Measurements from ENCODE around the gene SLC6A3.
"Not testable (repeated sequence)": the region's sequence is repeated elsewhere in the genome, so short reads cannot be mapped to it uniquely, and the experiment has no call there.

Gene SLC6A3

DNA sequence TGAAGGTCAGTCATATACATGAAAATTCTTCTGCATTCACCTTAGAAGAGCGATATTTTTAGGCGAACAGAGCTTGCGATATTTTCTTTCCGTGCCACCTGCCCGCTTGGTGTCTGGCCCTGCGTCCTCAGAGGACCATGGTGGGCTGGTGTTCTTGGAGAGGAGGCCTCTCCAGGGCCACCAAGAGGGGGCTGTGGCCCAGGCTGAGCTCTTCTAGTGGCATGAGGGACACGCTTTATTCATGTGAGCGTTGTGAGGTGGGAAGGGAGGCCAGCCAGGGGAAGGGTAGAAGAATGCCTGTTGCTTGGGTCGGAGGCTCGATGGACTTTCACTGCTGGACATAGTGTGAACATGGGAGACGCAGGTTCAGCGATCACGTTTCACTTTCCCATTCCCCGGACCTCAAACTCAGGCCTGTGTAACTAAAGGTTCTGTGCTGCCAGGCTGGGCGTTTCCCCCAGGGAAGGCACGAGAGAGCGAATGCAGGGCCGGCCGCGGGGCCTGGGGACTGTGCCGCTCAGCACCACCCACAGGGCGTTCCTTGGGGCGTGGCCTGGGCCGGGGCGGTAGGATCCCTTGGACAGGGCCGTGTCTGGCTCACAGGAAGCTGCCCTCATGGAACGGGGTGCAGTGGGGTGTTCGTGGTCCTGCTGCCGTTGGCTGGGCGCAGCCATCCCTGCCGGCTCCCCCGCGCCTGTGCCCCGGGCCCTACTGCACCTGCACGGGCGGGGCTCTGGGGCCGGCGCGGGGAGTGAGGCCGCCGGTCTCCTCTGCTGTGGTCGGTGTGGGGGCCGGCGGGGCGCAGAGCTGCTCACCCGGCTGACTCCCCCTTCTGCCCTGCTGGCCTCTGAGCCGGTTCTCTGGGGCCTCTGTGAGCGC is 59.6 kb downstream of the SLC6A3 start:
- peak; percentile 83 for DNase-seq

DNA sequence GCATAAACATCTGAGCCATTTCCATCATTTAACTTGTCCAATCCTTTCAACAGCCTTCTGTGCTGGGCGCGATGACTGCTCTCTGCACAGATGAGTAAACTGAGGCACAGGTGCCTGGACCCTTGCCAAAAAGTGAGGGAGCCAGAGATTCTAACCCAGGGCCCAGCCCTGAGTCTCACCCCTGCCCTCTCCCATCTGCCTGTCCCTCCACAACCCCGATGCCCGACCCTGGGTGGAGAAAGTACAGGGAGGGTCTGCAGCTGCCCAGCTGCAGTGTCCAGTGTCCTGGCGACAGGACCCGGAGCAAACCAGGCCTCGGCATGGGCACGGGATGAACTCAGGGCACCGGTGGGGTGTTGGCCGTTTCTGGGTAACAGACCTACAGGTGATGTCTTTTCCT is 60.7 kb downstream of the SLC6A3 start:
- no peak for DNase-seq

DNA sequence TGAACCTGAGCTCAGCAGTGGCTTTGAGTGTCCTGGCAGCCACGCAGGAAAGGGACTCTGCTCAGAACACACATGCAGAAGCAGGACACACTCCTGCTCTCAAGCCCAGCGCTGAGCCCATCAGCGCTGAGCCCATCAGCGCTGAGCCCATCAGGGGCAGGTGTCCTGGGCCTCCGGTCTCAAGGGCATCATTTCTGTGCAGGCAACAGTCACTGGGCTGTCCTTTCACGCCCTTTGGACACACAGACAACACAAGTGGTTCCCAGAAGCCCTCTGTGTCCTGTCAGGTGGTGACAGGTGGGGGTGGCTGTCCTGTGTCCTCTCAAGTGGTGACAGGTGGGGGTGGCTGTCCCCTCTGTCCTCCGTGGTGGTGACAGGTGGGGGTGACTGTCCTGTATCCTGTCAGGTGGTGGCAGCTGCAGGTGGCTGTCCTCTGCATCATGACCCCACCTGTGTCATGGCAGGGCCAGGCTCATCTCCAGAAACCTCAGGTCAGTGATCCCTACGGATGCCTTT is 61.3 kb downstream of the SLC6A3 start:
- DNase-seq, result no peak

DNA sequence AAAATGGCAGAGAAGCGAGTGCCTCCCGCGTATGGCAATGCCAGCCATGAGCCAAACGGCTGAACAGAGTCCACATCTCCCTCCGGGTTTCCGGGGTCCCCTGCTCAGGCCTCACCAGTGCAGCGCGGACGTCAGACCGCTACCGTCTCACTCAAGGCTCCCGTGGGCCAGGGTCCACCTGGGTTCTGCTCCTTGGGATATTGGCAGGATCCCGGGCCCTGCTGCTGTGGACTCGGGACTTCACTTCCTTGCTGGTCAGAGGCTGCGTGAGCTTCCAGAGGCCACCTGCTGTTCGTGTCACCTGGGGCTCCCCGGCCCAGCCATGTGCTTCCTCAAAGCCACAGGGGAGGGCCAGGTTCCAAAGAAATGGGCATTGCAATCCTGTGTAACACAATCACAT is 61.9 kb downstream of the SLC6A3 start:
- DNase-seq, result no peak

DNA sequence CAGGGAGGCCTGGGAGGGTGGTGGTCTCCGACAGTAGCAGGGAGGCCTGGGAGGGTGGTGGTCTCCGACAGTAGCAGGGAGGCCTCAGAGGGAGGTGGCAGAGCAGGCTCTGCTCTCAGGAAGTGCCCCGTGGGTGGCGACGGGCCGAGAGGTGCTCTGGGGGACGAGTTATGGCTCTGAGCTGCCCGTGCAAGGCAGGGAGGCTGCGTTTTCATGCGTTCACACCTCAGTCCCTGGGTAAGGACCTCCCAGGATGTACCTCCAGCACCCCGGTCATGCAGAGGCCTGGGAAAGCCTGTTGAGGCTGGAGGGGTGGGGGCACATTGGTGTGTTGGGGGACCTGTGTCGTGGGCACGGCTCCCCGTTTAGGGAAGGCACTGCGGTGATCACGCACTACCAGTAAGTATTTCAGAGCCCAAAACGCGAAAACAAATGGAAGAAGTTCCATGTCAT is 63.0 kb downstream of the SLC6A3 start:
- DNase-seq, result no peak

DNA sequence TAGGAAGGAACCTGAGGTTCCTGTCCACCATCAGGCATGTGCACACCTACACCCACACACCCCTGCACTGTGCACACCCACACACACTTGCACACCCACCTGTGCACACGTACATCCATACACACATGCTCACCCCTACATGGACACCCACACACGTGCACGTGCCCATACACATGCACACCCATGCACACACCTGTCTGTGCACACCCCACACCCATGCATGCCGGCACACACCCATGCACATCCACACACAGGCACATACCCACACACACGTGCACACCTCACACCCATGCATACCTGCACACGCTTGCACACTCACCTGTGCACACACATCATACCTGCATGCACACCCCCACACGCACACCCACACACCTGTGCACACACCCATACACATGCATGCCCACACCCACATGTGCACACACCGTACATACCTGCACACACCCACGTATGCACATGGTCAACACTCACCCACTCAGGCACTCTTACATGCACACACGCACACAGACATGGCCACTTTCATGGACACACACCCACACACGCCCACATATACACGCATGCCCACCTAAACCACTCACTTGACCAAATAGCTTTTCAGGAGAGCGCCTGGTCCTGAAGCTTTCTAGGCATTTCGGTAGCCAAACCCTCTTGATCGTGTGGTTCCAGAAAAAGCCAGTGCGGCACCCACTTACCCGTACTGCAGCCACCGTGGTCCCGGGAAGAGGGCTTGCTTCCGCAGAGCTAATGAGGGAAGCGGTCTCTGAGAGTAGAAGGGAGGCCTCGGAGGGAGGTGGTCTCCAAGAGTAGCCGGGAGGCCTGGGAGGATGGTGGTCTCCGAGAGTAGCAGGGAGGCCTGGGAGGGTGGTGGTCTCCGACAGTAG is 63.6 kb downstream of the SLC6A3 start:
- DNase-seq, result no peak

DNA sequence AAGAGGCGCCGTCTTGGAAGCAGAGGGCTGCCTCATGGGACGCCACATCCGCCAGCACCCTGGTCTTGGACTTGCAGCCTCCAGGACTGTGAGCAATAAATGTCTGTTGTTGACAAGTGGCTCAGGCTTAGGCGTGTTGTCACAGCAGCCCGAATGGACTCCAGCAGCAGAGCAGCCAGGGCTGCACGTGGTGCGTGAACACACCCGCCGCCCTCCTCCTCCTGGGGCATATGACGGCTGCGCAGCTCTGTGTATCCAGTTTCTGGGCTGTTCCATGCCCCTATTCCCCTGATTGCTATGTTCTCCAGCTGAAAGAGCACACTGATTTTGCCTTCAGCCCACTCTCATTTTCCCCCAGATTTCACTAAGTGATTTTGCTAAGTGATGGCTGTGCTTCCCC is 64.3 kb downstream of the SLC6A3 start:
- DNase-seq, result no peak

DNA sequence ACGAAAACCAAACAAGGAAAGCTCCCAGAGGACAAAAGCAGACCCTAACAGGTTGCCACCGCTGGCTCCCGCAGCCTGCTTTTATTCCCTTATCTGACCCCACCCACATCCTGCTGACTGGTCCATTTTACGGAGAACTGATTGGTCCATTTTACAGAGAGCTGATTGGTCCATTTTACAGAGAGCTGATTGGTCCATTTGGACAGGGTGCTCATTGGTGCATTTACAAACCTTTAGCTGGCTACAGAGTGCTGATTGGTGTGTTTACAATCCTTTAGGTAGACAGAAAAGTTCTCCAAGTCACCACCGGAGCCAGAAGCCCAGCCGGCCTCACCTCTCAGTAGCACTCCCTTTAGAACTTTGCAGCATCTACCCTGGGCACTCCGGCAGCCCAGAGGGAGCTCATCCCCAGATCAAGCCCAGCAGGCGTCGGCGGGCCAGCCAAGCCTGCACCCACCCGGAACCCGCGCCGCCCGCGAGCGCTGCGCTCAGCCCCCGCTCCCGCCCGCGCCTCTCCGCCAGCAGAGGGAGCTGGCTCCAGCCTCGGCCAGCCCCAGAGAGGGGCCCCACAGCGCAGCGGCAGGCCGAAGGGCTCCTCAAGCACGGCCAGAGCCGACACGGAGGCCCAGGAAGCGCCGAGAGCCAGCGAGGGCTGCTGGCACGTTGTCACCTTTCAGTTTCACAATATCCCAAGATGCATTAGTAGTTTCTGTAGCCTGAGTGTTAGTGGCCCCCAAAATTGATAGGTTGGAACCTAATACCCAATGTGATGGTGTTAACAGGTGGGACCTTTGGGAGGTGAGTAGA is 65.0 kb downstream of the SLC6A3 start:
- peak; percentile 22 for DNase-seq

DNA sequence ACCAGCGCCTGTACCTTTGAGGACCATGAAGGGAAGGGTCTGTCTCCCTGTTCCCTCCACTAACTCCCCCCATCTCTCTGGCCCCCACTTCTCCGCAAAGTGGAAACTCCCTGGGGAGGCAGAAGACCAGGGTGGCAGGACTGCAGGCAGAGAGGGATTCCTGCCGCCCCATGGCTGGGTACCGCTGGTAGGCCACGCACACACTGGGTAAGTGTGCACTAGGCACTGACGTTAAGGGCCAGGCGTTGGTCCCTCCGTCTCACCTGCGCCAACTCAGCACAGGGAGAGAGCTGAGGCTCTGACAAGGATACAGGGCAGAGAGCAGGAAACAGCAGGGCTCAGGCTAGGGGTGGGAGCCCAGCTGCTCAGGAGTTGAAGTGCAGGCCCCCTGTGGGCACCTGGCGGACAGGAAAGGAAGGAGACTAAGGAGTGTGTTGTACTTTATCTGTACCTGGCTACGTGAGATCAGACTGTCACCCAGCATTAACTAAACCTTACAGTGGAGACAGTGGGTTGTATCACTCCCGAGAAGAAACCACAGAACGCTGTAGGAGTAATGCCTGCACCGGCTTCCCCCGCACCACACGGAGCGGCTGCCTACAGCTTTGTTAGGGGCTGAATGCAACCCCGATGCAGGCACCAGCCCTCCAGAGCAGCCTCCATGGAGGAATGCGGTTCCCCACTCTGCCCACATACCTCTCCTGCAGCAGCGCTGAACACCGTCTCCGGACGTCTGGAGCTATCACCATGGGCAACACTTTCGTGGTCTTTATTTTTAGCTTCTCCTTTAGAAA is 66.2 kb downstream of the SLC6A3 start:
- DNase-seq, result no peak

DNA sequence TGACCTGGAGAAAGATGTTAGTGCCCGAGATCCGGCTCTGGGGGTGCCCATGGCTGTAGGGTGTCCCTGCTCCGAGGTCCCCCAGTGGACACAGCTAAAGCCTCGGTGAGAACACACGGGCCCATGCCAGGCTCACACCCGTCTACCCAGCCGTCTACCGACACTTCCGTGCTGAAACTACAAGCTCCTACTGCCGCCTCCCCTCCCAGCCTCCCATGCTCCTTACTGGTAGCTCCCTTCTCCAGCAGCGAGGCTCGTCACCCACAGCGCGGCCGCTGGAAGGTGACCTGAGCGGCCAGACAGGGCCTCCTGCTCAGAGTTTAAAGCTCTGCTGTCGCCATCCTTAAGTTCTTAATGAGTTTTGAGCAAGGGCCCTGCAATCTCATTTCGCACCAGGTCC is 67.1 kb downstream of the SLC6A3 start:
- no peak for DNase-seq

DNA sequence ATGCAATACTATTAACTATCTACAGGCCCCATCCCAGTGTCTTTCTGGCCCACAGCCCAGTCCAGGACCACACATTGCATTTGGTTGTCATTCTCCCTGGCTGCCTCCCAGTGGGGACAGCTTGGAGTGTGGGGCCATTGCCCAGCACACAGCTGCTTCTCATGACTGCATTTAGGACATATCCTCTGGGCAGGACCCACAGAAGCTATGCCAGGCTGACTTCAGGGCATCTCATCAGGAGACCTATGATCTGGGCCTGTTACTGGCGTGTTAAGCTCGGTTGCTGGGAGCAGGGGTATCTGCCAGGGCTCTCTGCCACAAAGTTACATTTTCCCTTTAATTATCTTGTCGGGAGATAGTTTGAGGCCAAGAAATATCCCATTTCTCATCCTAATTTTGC is 68.3 kb downstream of the SLC6A3 start:
- no peak for DNase-seq

DNA sequence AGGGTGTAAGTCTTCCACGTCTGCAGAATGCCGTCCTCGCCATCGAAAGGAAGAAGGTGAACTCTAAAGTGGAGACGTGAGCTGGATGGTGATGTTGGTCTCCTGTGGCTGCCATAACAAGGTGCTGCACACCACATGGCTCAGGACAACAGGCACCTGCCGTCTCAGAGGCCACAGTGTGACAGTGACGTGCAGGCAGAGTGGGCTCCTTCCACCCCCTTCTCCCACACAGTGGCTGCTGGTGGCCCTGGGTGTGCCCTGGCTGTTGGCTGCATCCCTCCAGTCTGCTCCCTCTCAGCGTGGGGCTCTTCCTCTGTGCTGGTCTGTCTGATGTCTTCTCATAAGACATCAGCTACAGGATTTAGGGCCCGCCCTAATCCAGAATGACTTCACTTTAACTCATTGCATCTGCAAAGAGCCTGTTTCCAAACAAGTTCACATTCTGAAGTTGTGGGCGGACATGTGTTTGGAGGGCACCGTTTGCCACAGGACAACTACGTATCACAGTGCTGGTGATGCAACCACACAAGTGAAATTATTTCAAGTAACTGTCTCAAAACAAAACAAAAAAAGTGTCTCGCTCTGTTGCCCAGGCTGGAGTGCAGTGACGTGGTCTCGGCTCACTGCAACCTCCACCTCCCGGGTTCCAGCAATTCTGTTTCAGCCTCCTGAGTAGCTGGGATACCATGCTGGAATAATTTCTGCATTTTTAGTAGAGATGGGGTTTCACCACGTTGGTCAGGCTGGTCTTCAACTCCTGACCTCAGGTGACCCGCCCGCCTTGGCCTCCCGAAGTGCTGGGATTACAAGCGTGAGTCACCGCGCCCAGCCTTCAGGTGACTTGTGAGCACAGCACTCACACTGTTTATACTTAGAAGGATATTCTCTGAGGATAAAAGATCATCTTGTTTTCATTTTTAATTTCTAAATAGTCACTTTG is 69.1 kb downstream of the SLC6A3 start:
- no peak for DNase-seq

DNA sequence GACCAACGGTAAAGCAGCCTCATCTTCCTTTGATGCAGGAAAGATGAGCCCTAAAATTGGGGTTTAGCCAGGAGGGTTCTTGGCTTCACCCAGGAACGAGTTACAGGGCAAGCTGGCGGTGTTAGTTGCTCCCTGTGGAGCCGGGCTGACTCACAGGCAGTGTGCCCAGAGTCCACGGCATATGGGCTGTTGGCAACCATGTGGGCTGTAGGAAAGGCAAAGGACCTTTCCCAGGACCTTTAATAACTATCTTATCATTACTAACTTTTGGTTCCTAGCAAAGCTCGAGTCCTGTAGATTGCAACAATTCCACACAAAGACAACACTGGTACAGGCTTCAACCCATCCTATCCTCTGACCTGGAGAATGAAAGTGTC is 70.6 kb downstream of the SLC6A3 start:
- peak; percentile 12 for DNase-seq

DNA sequence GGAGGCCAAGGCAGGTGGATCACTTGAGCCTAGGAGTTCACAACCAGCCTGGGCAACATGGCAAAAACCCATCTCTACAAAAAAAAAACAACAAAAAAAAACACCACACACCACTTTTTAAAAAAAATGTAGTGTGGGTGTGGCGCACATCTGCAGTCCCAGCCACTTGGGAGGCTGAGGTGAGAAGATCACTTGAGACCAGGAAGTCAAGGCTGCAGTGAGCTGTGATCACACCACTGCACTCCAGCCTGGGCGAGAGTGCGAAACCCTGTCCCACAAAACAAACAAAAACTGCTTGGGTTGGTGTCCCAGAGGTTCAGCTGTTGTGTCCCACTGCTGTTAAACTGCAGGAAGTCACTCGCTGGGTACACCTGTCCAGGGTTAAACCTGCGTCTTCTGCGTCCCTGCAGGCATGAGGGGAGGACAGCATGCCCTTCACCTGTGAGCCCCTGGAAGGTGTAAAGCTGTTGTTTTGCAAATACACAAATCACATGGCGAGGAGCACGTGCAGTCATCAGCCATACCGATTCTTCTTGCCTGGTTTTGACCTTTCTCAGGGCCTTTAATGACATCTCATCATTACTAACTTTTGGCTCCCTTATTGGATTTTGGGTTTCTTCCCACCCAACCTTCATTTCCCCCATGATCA is 71.1 kb downstream of the SLC6A3 start:
- DNase-seq, result no peak

DNA sequence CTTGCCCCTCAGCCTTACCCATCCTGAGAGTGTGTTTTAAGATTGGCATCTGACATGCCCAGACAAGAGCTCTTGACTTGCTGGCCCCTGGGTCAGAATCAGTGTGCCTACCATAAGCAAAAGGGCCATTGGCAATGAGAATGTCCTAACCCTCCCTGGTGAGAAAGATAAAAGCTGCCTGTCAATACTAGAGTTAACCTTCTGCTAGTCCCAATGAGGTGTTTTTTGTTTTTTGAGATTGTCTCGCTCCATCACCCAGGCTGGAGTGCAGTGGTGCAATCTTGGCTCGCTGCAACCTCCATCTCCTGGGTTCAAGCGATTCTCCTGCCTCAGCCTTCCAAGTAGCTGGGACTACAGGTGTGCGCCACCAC is 73.3 kb downstream of the SLC6A3 start:
- not testable (repeated sequence) for DNase-seq

DNA sequence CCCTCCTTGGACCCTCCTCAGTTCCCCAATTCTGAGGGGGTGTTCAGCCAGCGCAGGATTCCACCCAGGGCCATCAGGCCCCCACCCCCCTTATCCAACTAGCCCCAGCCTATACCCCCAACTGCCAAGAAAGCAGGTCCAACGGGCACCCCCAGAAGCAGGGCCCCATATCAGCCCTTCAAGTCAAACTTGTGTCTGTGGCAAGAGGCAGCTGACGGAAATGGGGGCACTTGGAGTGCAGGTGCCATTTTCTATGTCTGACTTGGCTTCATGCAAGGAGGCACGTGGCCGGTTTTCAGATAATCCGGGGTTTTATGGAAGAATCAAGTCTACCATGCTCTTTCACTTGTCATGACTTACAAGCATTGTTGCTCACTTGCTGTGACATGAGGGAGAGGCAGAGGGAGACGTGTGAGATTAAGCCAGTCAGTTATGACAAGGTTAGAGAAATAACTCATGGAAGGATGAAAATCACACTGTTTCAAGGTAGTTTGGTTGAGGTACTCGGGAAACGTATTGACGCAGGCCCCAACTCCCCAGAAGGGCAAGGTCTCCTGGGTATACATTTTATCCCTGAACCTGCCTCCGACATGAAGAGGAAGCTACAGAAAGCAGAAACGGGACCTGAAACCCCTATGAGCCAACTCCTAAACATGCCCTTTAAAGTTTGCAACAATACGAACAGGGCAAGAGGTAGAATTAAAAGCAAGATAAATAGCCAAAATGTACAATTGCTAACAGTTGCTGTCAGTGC is 73.8 kb downstream of the SLC6A3 start:
- DNase-seq, result no peak

DNA sequence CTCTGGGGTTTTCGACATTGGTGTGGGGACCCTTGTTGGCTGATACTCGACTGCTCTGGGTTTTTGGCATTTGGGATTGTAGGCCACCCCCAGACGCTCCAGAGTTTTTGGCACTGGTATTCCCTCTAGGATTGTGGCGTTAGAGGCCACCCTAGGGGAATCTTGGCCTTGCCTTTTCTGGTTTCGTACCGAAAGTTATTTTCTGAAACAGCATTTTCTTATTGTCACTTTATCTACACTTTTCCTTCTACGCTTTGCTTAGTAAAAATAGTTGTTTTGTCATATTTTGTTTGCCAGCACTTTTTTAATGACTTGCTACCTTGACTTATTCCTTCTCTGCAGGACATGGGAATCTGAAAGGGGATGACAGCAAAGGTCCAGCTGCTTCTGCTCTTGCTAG is 75.2 kb downstream of the SLC6A3 start:
- DNase-seq, result no peak

DNA sequence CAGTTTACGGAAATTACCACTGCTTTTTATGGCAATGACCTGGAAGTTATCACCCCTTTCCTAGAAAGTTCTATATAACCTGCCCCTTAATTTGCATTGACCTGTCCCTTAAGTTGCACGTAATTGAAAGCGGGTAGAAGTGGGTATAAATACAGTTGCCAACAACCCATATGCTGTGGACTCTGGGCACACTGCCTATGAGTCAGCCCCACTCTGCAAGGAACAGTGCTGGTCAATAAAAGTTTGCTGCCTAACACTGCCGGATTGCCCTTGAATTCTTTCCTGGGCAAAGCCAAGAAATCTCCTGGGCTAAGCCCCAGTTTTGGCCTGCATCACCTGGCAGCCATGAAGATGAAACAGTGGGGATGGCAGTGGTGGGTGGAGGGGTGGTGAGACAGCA is 76.5 kb downstream of the SLC6A3 start:
- no peak for DNase-seq

DNA sequence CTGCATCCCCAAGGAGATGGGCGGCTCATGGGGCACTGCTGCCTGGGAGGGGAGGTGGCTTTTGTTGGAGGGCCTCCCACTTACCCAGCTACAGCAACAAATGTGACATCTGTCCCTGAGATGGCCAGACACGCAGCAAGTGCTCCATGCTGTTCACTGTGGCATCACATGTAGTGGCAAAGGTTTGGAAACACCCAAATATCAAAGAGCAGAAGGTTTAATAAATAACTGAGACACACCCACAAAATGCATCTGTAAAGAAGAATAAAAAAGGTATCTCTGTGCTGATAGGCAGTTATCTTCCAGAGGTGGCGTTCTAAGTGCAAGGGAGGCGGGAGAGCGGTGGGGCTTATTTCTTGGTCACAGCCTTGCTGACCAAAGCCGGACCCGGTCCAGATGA is 77.0 kb downstream of the SLC6A3 start:
- no peak for DNase-seq

DNA sequence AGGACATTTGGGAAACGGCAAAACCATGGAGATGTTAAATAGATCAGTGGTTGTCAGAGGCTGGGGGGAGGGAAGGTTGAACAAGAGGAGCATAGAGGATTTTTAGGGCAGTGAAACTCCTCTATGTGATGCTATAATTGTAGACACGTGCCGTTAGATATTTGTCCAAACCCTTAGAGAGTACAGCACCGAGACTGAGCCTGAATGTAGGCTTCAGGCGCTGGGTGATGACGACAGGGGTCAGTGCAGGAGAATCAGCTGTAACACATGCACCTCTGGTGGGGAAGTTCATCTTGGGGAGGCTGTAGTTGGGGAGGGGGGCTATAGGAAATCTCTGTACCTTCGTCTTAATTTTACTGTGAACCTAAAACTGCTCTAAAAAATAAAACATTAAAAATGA is 78.1 kb downstream of the SLC6A3 start:
- DNase-seq, result no peak

All from NCI-H2171 treated with DMSO at 0.1 percent for 48 hours (cell line).